Upper lobe of left lung (tissue), 6 donors: ENCODE measurements around the gene ZNHIT6. TPM values are rescaled to one million over a fixed set of nuclear protein-coding genes. Genes with fewer than 3 reads are reported as not detected.

Experiments
- ATAC-seq, 2 donors: fragments of 200-7000 bp; cut with Tn5 transposase; one replicate each; pipeline ENCODE4 v1.9.1; 2022; ENCODE audit warnings: mild to moderate bottlenecking in 2 of 2, moderate library complexity in 2 of 2; ENCODE audit not compliant: low FRiP score in 2 of 2
- DNase-seq, 2 donors: peaks; one replicate each; pipeline ENCODE4 v3.0.0-alpha.2; 2019 to 2020
- H3K27ac ChIP-seq, 4 donors: fragments of 200-600 bp; sonication (generic); one replicate each; pipeline ENCODE4 v1.5.1; 2016 to 2019
- H3K27me3 ChIP-seq, 4 donors: fragments of 200-600 bp; sonication (generic); one replicate each; pipeline ENCODE4 v1.5.1; 2017 to 2019
- H3K36me3 ChIP-seq, 4 donors: fragments of 200-600 bp; sonication (generic); one replicate each; pipeline ENCODE4 v1.5.1; 2016 to 2019
- H3K4me1 ChIP-seq, 4 donors: fragments of 200-600 bp; sonication (generic); one replicate each; pipeline ENCODE4 v1.5.1; 2018 to 2019
- H3K4me3 ChIP-seq, 4 donors: fragments of 200-600 bp; sonication (generic); one replicate each; pipeline ENCODE4 v1.5.1; 2017 to 2019; ENCODE audit warnings: mild to moderate bottlenecking in 2 of 4, moderate library complexity in 1 of 4
- H3K9me3 ChIP-seq, 4 donors: fragments of 200-600 bp; sonication (generic); one replicate each; pipeline ENCODE4 v1.5.1; 2018 to 2019
- EP300 ChIP-seq, 4 donors: sonication (generic); formaldehyde crosslinking; IDR thresholded peaks; one replicate each; pipeline ENCODE4 v1.5.1; 2017; ENCODE audit warnings: antibody characterized with exemption in 4 of 4, control low read depth in 2 of 4
- POLR2A ChIP-seq, 4 donors: fragments of 450-650 bp; IDR thresholded peaks; one replicate each; pipeline ENCODE4 v1.5.1; 2016 to 2017; ENCODE audit warnings: antibody characterized with exemption in 4 of 4, mild to moderate bottlenecking in 2 of 4
- POLR2AphosphoS5 ChIP-seq, 2 donors: sonication (generic); formaldehyde crosslinking; IDR thresholded peaks; one replicate each; pipeline ENCODE4 v1.5.1; 2017; ENCODE audit warnings: antibody characterized with exemption in 2 of 2
- WGBS, 2 donors: methylation state at CpG; one replicate each; pipeline ENCODE4 v1.1.5; 2017 to 2018; 5-methylcytosine and 5-hydroxymethylcytosine counted together
- total RNA-seq, 6 donors: library from RNA; depleted of rRNA in 4 of 6; stranded (reverse); fragments of >200 nt in 4 of 6; gene quantifications; one replicate each; pipeline versions ENCODE4 v1.1.0 to v1.2.1, GENCODE V29; 2016 to 2021
- TF ChIP-seq, protein P1 (sequence below), 6 experiments: fragments of 450-650 bp in 4 of 6; fragments of 200-600 bp in 2 of 6; sonication (generic) in 2 of 6; IDR thresholded peaks; one replicate each; pipeline ENCODE4 v1.5.1; 2016 to 2019; ENCODE audit warnings: antibody characterized with exemption in 6 of 6
- donor health status: DM: no; HTN: no; CAD: no; lungs with moderate emphysema.
- donor health status: DM: no; HTN: yes; CAD: no; lungs with severe emphysema.

Gene ZNHIT6
- total RNA-seq, 6 donors from 2014 or later = 4.2 to 13.2 (median 10.0) TPM

DNA sequence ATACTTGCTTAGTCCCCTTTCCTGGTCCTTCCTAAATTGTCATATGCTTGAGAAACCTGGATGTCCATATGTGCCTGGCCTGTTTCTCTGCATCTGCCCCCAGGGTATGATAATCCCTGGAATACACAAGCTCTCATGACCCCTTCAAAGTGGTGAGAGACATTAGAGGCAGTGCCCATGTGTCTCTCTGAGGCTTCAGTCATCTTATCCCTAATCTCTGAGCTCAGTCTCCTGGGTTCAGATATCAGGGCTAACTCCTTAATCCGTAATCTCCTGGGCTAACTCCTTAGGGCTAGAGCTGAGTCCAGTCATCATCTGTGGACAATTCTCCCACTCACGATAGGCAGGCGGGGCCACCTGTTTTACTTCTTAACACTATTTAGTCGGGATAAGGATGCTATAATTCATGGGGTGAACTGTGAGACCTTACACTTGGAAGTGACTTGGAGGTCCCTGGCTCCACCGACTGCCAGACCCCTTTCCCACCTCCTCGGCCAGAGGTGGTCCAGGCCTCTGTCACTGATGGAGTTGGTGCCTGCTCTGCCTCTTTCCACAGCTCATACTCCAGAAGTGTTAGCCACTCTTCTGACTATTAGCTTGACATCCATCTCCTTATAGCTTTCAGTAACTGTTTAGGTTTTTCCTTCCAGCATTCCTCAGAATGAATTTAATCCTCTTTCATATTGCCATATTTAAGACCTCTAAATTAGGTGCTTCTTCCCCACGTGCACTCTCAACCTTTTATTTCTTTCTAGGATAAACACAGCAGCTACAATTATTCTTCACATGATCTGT, 105.0 kb downstream of the ZNHIT6 start:
- no peak for DNase-seq
- WGBS, 2 donors = 59 to 71% methylated on average over 7 of the region's 7 CpGs

DNA sequence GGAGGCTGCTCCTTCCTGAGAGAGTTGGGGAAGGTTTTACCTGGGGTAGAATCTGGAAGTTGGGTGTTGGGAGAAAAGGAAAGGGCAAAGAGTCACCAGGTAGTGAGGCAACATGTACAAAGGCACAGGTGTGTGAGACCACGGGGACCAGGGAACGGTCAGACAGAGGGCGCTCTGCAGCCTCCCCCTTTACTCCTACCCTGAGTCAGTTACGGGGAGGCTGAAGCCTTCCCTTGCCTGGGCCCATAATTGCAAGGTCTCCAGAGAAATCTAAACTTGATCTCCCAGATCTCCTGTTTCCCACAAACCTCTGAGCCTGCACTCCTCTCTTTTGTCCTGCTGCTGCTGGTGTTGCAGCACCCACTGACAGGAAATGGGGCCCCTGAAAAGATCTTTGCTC, 105.7 kb downstream of the ZNHIT6 start:
- Histone ChIP-seq H3K27me3 (no peaks in the 10 kb centered on the region), H3K27ac (no peak overlapping the region), H3K9me3 (no peaks in the 10 kb centered on the region), H3K4me3 (no peak overlapping the region), H3K4me1 (peaks cover 0 to 3% (median 0%) of the 10 kb centered on the region in 4 donors), H3K36me3 (no peaks in the 10 kb centered on the region)
- TF ChIP-seq POLR2A (IDR thresholded peaks at IDR 0.05) = no peak
- ATAC-seq = no peak
- DNase-seq = no peak
- 91 to 93% methylated on average over 4 of the region's 4 CpGs for WGBS, 2 donors

More for the DNA sequence above, 105.0 kb downstream of the ZNHIT6 start:
- no peaks in the 10 kb centered on the region for H3K36me3 ChIP-seq
- TF ChIP-seq POLR2AphosphoS5 (IDR thresholded peaks at IDR 0.05) (no peak), EP300 (IDR thresholded peaks at IDR 0.05) (no peak)
- H3K9me3 ChIP-seq = no peaks in the 10 kb centered on the region
- no peak for ATAC-seq
- no peak overlapping the region for H3K4me3 ChIP-seq
- peaks cover 0 to 3% (median 0%) of the 10 kb centered on the region in 4 donors for H3K4me1 ChIP-seq
- no peak overlapping the region for H3K27ac ChIP-seq
- no peaks in the 10 kb centered on the region for H3K27me3 ChIP-seq

DNA sequence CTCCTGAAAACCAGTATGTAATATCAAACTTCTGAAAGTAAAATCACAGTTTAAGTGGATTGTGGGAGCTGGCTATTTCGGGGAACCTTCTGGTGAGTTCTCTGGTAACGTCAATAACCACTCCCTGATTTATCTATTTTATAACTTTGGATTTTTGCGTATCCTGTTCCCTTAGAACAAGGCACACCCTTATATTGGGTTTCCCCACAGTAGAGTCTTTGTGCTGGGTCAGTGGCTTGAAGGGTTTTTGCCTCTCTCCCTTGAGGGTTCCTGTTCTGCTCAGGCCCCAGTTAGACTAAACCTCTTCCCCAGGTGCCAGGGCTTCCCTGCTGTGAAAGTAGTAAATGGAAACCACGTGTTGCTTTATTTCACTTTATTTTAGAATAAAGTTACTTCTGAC, 106.3 kb downstream of the ZNHIT6 start:
- no peaks in the 10 kb centered on the region for H3K36me3 ChIP-seq
- 62 to 86% methylated on average over 4 of the region's 4 CpGs for WGBS, 2 donors
- DNase-seq (no peak), ATAC-seq (no peak)
- no peaks in the 10 kb centered on the region for H3K27me3 ChIP-seq
- H3K9me3 ChIP-seq = no peaks in the 10 kb centered on the region
- no peak overlapping the region for H3K4me3 ChIP-seq
- no peak overlapping the region for H3K27ac ChIP-seq
- H3K4me1 ChIP-seq = no peaks in the 10 kb centered on the region
- TF ChIP-seq POLR2A (IDR thresholded peaks at IDR 0.05) (no peak), EP300 (IDR thresholded peaks at IDR 0.05) (no peak)

DNA sequence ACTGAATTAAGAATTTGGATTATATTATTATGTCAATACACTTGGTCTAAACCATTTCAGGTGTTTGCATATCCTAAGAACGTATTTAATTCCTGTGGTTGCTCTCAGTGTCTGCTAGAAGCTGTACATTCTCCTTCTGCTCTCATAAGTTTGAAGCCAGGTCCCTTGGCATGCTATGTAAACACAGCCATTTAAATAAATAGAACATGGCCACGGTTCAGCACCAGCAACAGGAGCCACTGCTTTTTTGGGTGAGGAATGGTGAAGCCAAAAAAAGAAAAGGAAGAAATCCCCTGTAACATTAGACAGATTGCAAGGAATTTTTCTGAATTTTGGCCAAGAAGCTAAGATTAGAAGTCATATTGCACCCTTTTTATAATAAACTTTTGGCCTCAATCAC, 108.6 kb downstream of the ZNHIT6 start:
- Histone ChIP-seq H3K4me3 (no peak overlapping the region), H3K4me1 (no peaks in the 10 kb centered on the region), H3K27ac (no peak overlapping the region), H3K9me3 (no peaks in the 10 kb centered on the region), H3K36me3 (no peaks in the 10 kb centered on the region), H3K27me3 (no peaks in the 10 kb centered on the region)
- no peak for ATAC-seq
- TF ChIP-seq POLR2A (IDR thresholded peaks at IDR 0.05) (no peak), EP300 (IDR thresholded peaks at IDR 0.05) (no peak), POLR2AphosphoS5 (IDR thresholded peaks at IDR 0.05) (no peak)
- TF ChIP-seq, protein P1, sequence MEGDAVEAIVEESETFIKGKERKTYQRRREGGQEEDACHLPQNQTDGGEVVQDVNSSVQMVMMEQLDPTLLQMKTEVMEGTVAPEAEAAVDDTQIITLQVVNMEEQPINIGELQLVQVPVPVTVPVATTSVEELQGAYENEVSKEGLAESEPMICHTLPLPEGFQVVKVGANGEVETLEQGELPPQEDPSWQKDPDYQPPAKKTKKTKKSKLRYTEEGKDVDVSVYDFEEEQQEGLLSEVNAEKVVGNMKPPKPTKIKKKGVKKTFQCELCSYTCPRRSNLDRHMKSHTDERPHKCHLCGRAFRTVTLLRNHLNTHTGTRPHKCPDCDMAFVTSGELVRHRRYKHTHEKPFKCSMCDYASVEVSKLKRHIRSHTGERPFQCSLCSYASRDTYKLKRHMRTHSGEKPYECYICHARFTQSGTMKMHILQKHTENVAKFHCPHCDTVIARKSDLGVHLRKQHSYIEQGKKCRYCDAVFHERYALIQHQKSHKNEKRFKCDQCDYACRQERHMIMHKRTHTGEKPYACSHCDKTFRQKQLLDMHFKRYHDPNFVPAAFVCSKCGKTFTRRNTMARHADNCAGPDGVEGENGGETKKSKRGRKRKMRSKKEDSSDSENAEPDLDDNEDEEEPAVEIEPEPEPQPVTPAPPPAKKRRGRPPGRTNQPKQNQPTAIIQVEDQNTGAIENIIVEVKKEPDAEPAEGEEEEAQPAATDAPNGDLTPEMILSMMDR (IDR thresholded peaks at IDR 0.05) = no peak
- WGBS, 2 donors = 35 to 44% methylated on average over 2 of the region's 2 CpGs
- DNase-seq = no peak

Other genes with a start within 250 kb of the ZNHIT6 start
- gene DDAH1, start 243.3 kb downstream of the ZNHIT6 start, total RNA-seq = 10 to 100 TPM; 24.1 to 78.8 (median 52.6) TPM
- 100 to 1,000 TPM; 103 to 249 (median 162) TPM for gene CCN1, start 127.7 kb downstream of the ZNHIT6 start, total RNA-seq